K562 (cell line): ENCODE data around the gene TRERF1. TPM values are rescaled to one million over a fixed set of nuclear protein-coding genes. Genes with fewer than 3 reads are reported as not detected.

Experiments used
- CBX5 ChIP-seq: IDR thresholded peaks from 2 replicates; pipeline ENCODE4 v1.6.1; 2014; ENCODE audit warnings: low read depth, borderline replicate concordance
- GATA2 ChIP-seq: sonication (generic); formaldehyde crosslinking; IDR thresholded peaks from 2 replicates; pipeline ENCODE4 v1.4.0; 2020; ENCODE audit warnings: mild to moderate bottlenecking, missing genetic modification reagents
- NR2C1 ChIP-seq, 2 experiments: fragments of 450-650 bp; IDR thresholded peaks; 2 replicates each; pipeline ENCODE4 v1.6.1; 2017; ENCODE audit warnings: mild to moderate bottlenecking in 2 of 2, antibody characterized with exemption in 1 of 2, inconsistent platforms in 1 of 2, missing compliant biosample characterization in 1 of 2, missing genetic modification characterization in 1 of 2
- PRPF4 ChIP-seq: fragments of 200-400 bp; formaldehyde crosslinking; IDR thresholded peaks from one replicate; pipeline ENCODE4 v1.6.1; 2017; ENCODE audit warnings: low read length, low read depth, mild to moderate bottlenecking; ENCODE audit not compliant: insufficient read depth, poor library complexity, severe bottlenecking
- RNF2 ChIP-seq: sonication (generic); IDR thresholded peaks from 2 replicates; pipeline ENCODE4 v1.6.1; 2016
- SMAD2 ChIP-seq: fragments of 150-350 bp; IDR thresholded peaks from 2 replicates; pipeline ENCODE4 v1.6.1; 2014; ENCODE audit warnings: low read depth, mild to moderate bottlenecking, low read length
- TEAD1 ChIP-seq, 2 experiments: fragments of 450-650 bp in 1 of 2; sonication (generic) in 1 of 2; formaldehyde crosslinking; IDR thresholded peaks; 2 replicates each; pipeline versions ENCODE4 v1.4.0 to v1.8.0; 2020 to 2022; ENCODE audit warnings: mild to moderate bottlenecking in 2 of 2, missing genetic modification reagents in 1 of 2
- XRCC5 ChIP-seq: fragments of 200-400 bp; formaldehyde crosslinking; IDR thresholded peaks from 2 replicates; pipeline ENCODE4 v1.6.1; 2017; ENCODE audit warnings: low read depth, mild to moderate bottlenecking, low read length
- ZBTB17 ChIP-seq: fragments of 450-650 bp; formaldehyde crosslinking; IDR thresholded peaks from 2 replicates; pipeline ENCODE4 v1.4.0; 2020; ENCODE audit warnings: mild to moderate bottlenecking
- ZFX ChIP-seq: sonication (generic); formaldehyde crosslinking; IDR thresholded peaks from 2 replicates; pipeline ENCODE4 v1.8.0; 2022; ENCODE audit warnings: mild to moderate bottlenecking, missing genetic modification reagents, moderate library complexity
- ZNF217 ChIP-seq: sonication (generic); formaldehyde crosslinking; IDR thresholded peaks from 2 replicates; pipeline ENCODE4 v1.8.0; 2022; ENCODE audit warnings: mild to moderate bottlenecking, missing genetic modification reagents
- ZNF274 ChIP-seq: IDR thresholded peaks from 2 replicates; pipeline ENCODE4 v1.6.1; 2011; ENCODE audit warnings: low read depth, mild to moderate bottlenecking, low read length, moderate library complexity, borderline replicate concordance
- polyA plus RNA-seq, 8 experiments: library from polyadenylated mRNA; depleted of rRNA in 4 of 8; stranded (reverse) in 5 of 8; unstranded in 3 of 8; fragments of >200 nt; fragmentation: Nextera tagmentation in 2 of 8; fragmentation: Illumina TruSeq in 1 of 8; extraction: Ambion mirVana in 2 of 8; extraction: Trizol in 1 of 8; gene quantifications; 2 replicates each; pipeline versions ENCODE4 v1.2.1 to v1.2.3, GENCODE V29; 2011 to 2014; ENCODE audit warnings: inconsistent platforms in 1 of 8, missing spikeins in 1 of 8
- total RNA-seq, 7 experiments: library from RNA; depleted of rRNA in 6 of 7; stranded (reverse); fragments of >200 nt in 6 of 7; fragmentation: Illumina TruSeq in 2 of 7; extraction: Trizol in 2 of 7; gene quantifications; 2 replicates each; pipeline versions ENCODE4 v1.2.1 to v1.2.3, GENCODE V29; 2011 to 2021; ENCODE audit warnings: low replicate concordance in 1 of 7
- TF ChIP-seq, protein P1 (sequence below), 2 experiments: fragments of 450-650 bp; conservative IDR thresholded peaks; 2 replicates each; pipeline ENCODE4 v1.6.1; 2017; ENCODE audit warnings: mild to moderate bottlenecking in 2 of 2, moderate library complexity in 2 of 2
- TF ChIP-seq, protein P2 (sequence below): fragments of 450-650 bp; IDR thresholded peaks from 2 replicates; pipeline ENCODE4 v1.6.1; 2016; ENCODE audit warnings: mild to moderate bottlenecking, moderate library complexity

The TRERF1 gene
- total and polyA plus RNA-seq, 9 of the 15 experiments (the other 6 are each of a cell fraction or from before 2014, with no cell fraction given), result 0.04 to 0.20 (median 0.07) TPM; not detected in 3

DNA sequence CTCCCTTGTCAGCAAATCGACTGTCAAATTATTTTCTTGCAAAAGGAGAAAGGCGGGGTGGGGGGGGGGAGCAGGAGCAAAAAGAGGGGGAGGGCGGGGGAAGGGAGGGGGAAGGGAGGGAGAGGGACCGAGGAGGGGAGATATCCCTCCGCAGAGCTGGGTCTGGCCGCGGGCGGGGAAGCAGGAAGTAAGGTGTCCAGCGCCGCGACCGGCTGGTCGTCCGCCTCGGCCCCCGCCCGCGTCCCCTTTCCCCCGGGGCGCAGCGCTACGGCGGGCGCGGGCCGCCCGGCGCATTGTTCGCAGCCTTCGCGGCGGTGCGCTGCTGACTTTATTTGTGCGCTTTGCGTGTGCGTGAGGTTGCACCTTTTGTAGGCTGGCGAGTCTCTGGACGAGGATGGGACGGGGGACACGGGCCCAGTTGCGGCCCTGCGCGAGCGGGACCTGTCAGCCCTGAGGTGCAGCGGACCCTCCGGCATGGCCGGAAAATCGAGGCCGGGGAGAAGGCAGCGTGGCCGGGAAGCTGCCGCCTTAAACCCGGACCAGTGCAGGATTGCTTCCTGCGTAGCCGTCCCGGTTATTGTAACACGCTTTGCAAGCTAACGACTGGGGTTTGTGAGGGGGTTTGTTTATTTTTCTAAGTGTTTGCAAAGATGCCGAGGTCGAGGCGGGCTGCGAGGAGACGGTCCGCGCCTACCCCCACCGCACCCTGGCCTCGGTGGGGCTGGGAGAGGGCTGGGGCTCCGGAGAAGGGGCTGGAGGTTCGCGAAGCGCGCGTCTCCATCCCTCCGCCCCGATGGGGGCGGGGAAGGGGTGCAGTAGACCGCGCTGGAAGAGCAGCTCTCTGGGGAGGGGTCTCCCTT, 675 bp upstream of the TRERF1 start (continued):
- no peak for TF ChIP-seq XRCC5
- no peak for TF ChIP-seq SMAD2
- no peak for TF ChIP-seq NR2C1 (IDR thresholded peaks at IDR 0.05)
- no peak for TF ChIP-seq NR2C1 (tag; IDR thresholded peaks at IDR 0.05)
- TF ChIP-seq RNF2, result peak; percentile 39; the same call in 1 of the 2 replicates
- no peak for TF ChIP-seq GATA2 (CRISPR knock-in tag)
- TF ChIP-seq, protein P1, sequence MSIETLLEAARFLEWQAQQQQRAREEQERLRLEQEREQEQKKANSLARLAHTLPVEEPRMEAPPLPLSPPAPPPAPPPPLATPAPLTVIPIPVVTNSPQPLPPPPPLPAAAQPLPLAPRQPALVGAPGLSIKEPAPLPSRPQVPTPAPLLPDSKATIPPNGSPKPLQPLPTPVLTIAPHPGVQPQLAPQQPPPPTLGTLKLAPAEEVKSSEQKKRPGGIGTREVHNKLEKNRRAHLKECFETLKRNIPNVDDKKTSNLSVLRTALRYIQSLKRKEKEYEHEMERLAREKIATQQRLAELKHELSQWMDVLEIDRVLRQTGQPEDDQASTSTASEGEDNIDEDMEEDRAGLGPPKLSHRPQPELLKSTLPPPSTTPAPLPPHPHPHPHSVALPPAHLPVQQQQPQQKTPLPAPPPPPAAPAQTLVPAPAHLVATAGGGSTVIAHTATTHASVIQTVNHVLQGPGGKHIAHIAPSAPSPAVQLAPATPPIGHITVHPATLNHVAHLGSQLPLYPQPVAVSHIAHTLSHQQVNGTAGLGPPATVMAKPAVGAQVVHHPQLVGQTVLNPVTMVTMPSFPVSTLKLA (conservative IDR thresholded peaks at IDR 0.05), result no peak
- no peak for TF ChIP-seq CBX5
- no peak for TF ChIP-seq ZNF274
- TF ChIP-seq ZNF217, result no peak
- TF ChIP-seq PRPF4, result no peak
- 0 out of 4 replicates have a peak, but pooled peaks of 1 of the 2 experiments have one; percentile 20 for TF ChIP-seq TEAD1 (CRISPR knock-in tag; IDR thresholded peaks at IDR 0.05)
- TF ChIP-seq, protein P2, sequence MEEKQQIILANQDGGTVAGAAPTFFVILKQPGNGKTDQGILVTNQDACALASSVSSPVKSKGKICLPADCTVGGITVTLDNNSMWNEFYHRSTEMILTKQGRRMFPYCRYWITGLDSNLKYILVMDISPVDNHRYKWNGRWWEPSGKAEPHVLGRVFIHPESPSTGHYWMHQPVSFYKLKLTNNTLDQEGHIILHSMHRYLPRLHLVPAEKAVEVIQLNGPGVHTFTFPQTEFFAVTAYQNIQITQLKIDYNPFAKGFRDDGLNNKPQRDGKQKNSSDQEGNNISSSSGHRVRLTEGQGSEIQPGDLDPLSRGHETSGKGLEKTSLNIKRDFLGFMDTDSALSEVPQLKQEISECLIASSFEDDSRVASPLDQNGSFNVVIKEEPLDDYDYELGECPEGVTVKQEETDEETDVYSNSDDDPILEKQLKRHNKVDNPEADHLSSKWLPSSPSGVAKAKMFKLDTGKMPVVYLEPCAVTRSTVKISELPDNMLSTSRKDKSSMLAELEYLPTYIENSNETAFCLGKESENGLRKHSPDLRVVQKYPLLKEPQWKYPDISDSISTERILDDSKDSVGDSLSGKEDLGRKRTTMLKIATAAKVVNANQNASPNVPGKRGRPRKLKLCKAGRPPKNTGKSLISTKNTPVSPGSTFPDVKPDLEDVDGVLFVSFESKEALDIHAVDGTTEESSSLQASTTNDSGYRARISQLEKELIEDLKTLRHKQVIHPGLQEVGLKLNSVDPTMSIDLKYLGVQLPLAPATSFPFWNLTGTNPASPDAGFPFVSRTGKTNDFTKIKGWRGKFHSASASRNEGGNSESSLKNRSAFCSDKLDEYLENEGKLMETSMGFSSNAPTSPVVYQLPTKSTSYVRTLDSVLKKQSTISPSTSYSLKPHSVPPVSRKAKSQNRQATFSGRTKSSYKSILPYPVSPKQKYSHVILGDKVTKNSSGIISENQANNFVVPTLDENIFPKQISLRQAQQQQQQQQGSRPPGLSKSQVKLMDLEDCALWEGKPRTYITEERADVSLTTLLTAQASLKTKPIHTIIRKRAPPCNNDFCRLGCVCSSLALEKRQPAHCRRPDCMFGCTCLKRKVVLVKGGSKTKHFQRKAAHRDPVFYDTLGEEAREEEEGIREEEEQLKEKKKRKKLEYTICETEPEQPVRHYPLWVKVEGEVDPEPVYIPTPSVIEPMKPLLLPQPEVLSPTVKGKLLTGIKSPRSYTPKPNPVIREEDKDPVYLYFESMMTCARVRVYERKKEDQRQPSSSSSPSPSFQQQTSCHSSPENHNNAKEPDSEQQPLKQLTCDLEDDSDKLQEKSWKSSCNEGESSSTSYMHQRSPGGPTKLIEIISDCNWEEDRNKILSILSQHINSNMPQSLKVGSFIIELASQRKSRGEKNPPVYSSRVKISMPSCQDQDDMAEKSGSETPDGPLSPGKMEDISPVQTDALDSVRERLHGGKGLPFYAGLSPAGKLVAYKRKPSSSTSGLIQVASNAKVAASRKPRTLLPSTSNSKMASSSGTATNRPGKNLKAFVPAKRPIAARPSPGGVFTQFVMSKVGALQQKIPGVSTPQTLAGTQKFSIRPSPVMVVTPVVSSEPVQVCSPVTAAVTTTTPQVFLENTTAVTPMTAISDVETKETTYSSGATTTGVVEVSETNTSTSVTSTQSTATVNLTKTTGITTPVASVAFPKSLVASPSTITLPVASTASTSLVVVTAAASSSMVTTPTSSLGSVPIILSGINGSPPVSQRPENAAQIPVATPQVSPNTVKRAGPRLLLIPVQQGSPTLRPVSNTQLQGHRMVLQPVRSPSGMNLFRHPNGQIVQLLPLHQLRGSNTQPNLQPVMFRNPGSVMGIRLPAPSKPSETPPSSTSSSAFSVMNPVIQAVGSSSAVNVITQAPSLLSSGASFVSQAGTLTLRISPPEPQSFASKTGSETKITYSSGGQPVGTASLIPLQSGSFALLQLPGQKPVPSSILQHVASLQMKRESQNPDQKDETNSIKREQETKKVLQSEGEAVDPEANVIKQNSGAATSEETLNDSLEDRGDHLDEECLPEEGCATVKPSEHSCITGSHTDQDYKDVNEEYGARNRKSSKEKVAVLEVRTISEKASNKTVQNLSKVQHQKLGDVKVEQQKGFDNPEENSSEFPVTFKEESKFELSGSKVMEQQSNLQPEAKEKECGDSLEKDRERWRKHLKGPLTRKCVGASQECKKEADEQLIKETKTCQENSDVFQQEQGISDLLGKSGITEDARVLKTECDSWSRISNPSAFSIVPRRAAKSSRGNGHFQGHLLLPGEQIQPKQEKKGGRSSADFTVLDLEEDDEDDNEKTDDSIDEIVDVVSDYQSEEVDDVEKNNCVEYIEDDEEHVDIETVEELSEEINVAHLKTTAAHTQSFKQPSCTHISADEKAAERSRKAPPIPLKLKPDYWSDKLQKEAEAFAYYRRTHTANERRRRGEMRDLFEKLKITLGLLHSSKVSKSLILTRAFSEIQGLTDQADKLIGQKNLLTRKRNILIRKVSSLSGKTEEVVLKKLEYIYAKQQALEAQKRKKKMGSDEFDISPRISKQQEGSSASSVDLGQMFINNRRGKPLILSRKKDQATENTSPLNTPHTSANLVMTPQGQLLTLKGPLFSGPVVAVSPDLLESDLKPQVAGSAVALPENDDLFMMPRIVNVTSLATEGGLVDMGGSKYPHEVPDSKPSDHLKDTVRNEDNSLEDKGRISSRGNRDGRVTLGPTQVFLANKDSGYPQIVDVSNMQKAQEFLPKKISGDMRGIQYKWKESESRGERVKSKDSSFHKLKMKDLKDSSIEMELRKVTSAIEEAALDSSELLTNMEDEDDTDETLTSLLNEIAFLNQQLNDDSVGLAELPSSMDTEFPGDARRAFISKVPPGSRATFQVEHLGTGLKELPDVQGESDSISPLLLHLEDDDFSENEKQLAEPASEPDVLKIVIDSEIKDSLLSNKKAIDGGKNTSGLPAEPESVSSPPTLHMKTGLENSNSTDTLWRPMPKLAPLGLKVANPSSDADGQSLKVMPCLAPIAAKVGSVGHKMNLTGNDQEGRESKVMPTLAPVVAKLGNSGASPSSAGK, result peak; percentile 53; the same call in 1 of the 2 replicates
- peak; percentile 89 for TF ChIP-seq ZFX (CRISPR knock-in tag)
- no peak for TF ChIP-seq ZBTB17 (CRISPR knock-in tag)
